AG10803 (cell line): Measurements from ENCODE around the gene AFAP1.

Source experiments
- DNase-seq: peaks from one replicate; pipeline ENCODE4 v3.0.0; 2010; ENCODE audit warnings: low read depth
- H3K4me3 ChIP-seq: 2 replicates; pipeline ENCODE4 v1.5.1; 2011; ENCODE audit warnings: mild to moderate bottlenecking, low read length, control low read depth
- CTCF ChIP-seq: conservative IDR thresholded peaks from 2 replicates; pipeline ENCODE4 v1.5.1; 2011; ENCODE audit warnings: mild to moderate bottlenecking, low read length, control low read depth, inconsistent platforms

AFAP1 gene

DNA sequence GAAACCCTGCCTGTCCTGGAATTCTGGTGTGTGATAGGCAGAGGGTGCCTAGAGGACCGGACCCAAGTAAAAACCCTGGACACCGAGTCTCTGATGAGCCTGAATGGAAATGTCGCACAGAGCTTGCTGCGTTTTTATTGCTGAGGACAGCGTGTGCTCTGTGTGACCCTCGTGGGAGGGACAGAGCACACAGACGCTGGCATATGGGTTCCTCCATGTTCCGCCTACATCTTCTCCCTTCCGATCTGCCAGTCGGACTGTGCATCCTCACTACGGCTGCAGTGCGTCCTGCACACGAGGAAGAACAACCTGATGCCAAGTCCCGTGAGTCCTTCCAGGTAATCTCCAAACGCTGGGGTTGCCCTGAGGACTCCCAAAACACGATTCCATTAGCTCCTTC lies 68.3 kb downstream of the AFAP1 start:
- peak overlapping the region; percentile 68 for H3K4me3 ChIP-seq
- TF ChIP-seq CTCF: no peak
- DNase-seq: no peak

GRCh38 chr4:7868892-7869471 lies 70.7 kb downstream of the AFAP1 start:
- no peak for TF ChIP-seq CTCF
- no peak for DNase-seq
- no peak overlapping the region; the same call in 1 of the 2 replicates for H3K4me3 ChIP-seq

DNA sequence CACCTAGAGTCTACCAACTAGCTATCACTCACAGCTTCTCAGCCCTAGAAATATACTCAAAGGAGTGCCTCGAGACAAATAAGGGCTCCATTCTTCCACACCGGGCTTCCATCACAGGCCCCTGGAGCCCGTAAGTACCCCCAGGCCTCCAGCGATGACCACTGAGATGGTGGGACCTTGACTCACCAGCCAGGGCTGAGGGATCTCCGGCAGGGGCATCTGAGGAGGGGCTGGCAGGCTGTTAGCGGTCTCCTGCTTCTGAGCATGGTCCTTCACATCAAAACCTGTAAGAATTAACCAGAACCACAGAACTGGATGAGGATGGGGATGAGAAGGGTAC lies 71.3 kb downstream of the AFAP1 start:
- H3K4me3 ChIP-seq: no peak overlapping the region
- DNase-seq: no peak
- no peak for TF ChIP-seq CTCF

DNA sequence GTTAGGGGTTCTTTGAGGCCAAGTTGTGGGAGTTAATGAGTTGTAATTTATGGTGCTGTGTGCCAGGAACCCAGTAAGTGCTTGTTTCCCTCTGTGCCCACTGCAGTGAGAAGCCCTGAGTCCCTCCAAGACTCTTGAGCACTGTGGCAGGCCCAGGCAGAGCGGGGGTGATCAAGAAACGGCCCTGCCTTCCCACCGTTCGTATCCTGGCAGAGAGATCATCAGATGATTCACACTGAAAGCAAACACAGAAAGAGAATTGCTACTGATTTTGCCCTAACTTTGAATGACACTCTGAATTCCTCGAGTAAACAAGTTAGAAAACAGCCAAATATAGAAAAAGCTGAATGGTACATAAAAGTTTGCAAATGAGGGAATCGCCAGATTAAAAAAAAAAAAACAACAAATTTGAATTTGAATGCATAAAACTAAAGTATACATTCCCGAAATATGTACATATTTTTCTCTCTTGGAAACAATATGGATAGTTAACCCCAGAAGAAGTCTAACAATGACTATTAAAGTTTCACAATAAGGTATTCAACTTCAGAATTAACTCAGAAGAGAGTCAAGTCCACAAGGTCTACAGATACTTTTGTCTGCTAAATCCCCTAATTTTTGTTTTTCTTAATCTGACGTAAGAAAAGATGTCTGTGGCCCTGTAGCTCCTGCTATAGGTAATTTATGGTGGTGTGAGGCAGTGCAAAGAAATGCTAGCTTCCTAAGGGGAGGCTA lies 71.8 kb downstream of the AFAP1 start:
- no peak overlapping the region for H3K4me3 ChIP-seq
- no peak for DNase-seq
- no peak for TF ChIP-seq CTCF

GRCh38 chr4:7867191-7867590 lies 72.5 kb downstream of the AFAP1 start:
- no peak overlapping the region for H3K4me3 ChIP-seq
- no peak for TF ChIP-seq CTCF
- no peak for DNase-seq

DNA sequence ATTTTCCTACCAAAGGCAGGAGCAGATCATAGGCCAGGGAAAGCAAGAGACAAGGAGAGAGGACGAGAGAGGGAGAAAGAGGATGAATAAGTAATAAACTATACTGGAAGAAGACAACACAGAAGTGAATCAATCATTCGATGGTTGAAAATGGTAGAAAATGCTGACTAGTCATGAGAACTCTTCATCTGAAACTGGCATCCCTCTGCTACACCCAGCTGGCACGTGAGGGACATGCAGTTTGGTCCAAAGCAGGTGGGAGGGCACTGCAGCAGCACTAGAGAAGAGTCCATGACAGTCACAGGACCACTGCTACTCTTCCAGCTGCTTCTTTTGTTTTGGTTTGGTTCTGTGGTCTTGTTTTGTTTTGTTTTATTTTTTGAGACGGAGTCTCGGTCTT lies 74.1 kb downstream of the AFAP1 start:
- H3K4me3 ChIP-seq: no peak overlapping the region
- no peak for TF ChIP-seq CTCF
- DNase-seq: no peak

DNA sequence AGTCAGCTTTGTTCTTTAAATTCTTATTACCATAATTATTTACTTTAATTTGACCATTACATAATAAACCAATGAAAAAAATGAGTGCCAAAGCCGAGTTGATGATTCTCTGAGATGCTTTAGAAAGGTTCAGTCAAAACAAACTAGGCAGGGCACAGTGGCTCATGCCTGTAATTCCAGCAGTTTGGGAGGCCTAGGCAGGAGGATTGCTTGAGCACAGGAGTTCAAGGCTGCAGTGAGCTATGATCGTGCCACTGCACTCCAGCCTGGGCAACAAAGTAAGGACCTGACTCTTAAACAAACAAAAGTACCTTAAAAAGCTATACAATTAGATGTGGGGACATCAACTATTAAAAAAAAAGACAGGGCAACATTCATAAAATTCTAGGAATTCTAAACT lies 75.0 kb downstream of the AFAP1 start:
- DNase-seq: no peak
- no peak for TF ChIP-seq CTCF
- no peak overlapping the region for H3K4me3 ChIP-seq
